ENCODE measurements around the gene MIF4GD.
A peak's percentile ranks its signal among the peaks of the same experiment; 100 is the strongest.

MIF4GD gene

GRCh38 chr17:75271233-75271954, 363 bp upstream of the MIF4GD start:
- TF ChIP-seq CTCF (conservative IDR thresholded peaks at IDR 0.05; ENCODE audit: low read depth, low read length): peak; percentile 43
- H3K4me3 ChIP-seq (ENCODE audit: low read length): peak overlapping the region; percentile 71
- no peak for DNase-seq (ENCODE audit: low read depth)

- peak; percentile 69 for DNase-seq (ENCODE audit: low read depth)
- peak; percentile 61 for TF ChIP-seq CTCF (conservative IDR thresholded peaks at IDR 0.05; ENCODE audit: low read depth, low read length)
- peak overlapping the region; percentile 88 for H3K4me3 ChIP-seq (ENCODE audit: low read length)
These were observed 639 bp downstream of the MIF4GD start for GRCh38 chr17:75270218-75270965.

- H3K4me3 ChIP-seq (ENCODE audit: low read length): peak overlapping the region; percentile 88
- no peak for TF ChIP-seq CTCF (conservative IDR thresholded peaks at IDR 0.05; ENCODE audit: low read depth, low read length)
- no peak for DNase-seq (ENCODE audit: low read depth)
These were observed 1.2 kb downstream of the MIF4GD start for GRCh38 chr17:75269844-75270217.

GRCh38 chr17:75267411-75268232, 3.4 kb downstream of the MIF4GD start:
- no peak for DNase-seq (ENCODE audit: low read depth)
- no peak overlapping the region for H3K4me3 ChIP-seq (ENCODE audit: low read length)
- no peak for TF ChIP-seq CTCF (conservative IDR thresholded peaks at IDR 0.05; ENCODE audit: low read depth, low read length)

GRCh38 chr17:75267153-75267410, 3.9 kb downstream of the MIF4GD start:
- H3K4me3 ChIP-seq (ENCODE audit: low read length): no peak overlapping the region
- TF ChIP-seq CTCF (conservative IDR thresholded peaks at IDR 0.05; ENCODE audit: low read depth, low read length): no peak
- no peak for DNase-seq (ENCODE audit: low read depth)

GRCh38 chr17:75266316-75267152, 4.5 kb downstream of the MIF4GD start:
- TF ChIP-seq CTCF (conservative IDR thresholded peaks at IDR 0.05; ENCODE audit: low read depth, low read length): no peak
- no peak for DNase-seq (ENCODE audit: low read depth)
- H3K4me3 ChIP-seq (ENCODE audit: low read length): no peak overlapping the region
